ENCODE results near the gene NCAM1.

Gene NCAM1

GRCh38 chr11:113134626-113135025, 173.4 kb downstream of the NCAM1 start:
- DNase-seq, result no peak

- no peak for DNase-seq
These were observed 176.7 kb downstream of the NCAM1 start for GRCh38 chr11:113137713-113138529.

- DNase-seq, result no peak
These were observed 177.5 kb downstream of the NCAM1 start for GRCh38 chr11:113138731-113139130.

GRCh38 chr11:113141010-113141409, 179.8 kb downstream of the NCAM1 start:
- no peak for DNase-seq

GRCh38 chr11:113142508-113142907, 181.3 kb downstream of the NCAM1 start:
- DNase-seq, result no peak

- peak; percentile 19 for DNase-seq
These were observed 186.0 kb downstream of the NCAM1 start for GRCh38 chr11:113147249-113147648.

- no peak for DNase-seq
These were observed 186.9 kb downstream of the NCAM1 start for GRCh38 chr11:113148076-113148475.

- no peak for DNase-seq
These were observed 187.4 kb downstream of the NCAM1 start for GRCh38 chr11:113148652-113149051.

- no peak for DNase-seq
These were observed 190.3 kb downstream of the NCAM1 start for GRCh38 chr11:113151521-113151920.

- DNase-seq, result no peak
These were observed 191.3 kb downstream of the NCAM1 start for GRCh38 chr11:113152500-113152899.

GRCh38 chr11:113153847-113154246, 192.6 kb downstream of the NCAM1 start:
- no peak for DNase-seq

GRCh38 chr11:113159988-113160807, 199.0 kb downstream of the NCAM1 start:
- DNase-seq, result no peak

GRCh38 chr11:113160808-113161124, 199.5 kb downstream of the NCAM1 start:
- no peak for DNase-seq

- peak; percentile 72 for DNase-seq
These were observed 200.7 kb downstream of the NCAM1 start for GRCh38 chr11:113161711-113162591.

GRCh38 chr11:113162592-113162962, 201.4 kb downstream of the NCAM1 start:
- no peak for DNase-seq

- DNase-seq, result no peak
These were observed 202.2 kb downstream of the NCAM1 start for GRCh38 chr11:113163291-113164030.

- DNase-seq, result no peak
These were observed 205.1 kb downstream of the NCAM1 start for GRCh38 chr11:113166280-113166679.

- DNase-seq, result no peak
These were observed 206.4 kb downstream of the NCAM1 start for GRCh38 chr11:113167599-113167998.

- no peak for DNase-seq
These were observed 207.4 kb downstream of the NCAM1 start for GRCh38 chr11:113168354-113169342.

GRCh38 chr11:113172382-113172951, 211.2 kb downstream of the NCAM1 start:
- no peak for DNase-seq

GRCh38 chr11:113173126-113173525, 211.9 kb downstream of the NCAM1 start:
- DNase-seq, result no peak
